HK-2 (cell line): ENCODE results near the gene NCKAP5.

Experiments
- DNase-seq: peaks from one replicate; pipeline ENCODE4 v3.0.0-alpha.2; 2018; ENCODE audit not compliant: unreplicated experiment

The NCKAP5 gene

DNA sequence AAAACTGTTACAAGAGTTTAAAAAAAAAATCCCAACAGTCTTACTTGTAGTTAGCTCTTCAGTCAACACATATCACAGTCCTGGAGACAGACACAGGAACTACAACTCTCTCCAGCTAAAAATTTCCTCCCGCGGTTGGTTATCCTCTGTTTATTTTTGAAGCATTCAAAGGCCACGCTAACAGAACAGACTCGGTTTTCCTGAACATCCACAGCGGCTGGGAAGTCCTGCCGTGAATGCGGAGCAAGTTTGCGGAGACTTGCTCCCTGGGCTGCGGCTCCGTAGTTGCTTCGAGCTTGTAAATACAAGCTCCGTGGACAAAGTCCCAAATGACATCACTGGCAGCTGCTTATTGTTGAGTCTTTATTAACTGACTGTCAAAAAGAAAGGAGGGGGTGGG lies at the start of gene NCKAP5:
Gene NCKAP5, minus strand, starts transcription at position 292 of the 400 bp plus-strand sequence. CDS start 50,937 bp downstream, outside the sequence.
- DNase-seq, result no peak

DNA sequence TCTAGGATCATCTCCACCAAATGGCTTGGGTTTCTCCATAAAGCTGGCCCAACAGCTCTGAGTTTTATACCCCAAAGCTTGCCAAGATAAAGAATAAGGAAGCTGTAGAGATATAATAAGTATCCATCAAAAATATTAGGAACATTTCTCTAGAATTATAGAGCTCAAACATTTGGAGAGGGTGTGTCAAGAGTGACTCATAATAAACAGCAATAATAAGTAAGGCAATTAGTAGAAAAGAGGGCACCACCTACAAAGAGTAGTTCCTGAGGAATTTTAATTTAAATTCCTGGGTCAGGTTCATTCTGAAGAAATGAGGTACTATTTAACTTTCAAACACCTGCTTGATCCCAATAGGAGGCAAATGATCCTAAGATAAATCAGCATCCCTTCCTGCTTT lies 41.4 kb upstream of the NCKAP5 start:
- no peak for DNase-seq

DNA sequence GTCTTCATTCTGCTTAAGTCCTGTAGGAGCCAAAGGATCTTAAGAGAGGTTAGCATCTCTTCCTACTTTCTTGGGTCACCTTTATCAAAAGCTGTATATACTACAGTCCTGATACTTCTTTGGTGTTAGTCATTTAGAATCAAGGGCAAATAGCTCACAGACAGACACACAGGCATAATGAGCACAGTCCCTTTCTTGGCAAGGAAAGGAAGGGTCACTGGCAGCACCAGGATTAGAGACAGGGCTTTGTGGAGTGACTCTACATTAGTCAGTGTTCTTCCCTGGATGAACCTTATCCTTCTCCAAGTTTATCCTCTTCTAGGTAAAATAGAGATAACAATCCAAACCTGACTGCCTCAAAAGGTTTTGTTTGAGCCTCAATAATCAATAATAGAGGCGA lies 40.0 kb upstream of the NCKAP5 start:
- no peak for DNase-seq

DNA sequence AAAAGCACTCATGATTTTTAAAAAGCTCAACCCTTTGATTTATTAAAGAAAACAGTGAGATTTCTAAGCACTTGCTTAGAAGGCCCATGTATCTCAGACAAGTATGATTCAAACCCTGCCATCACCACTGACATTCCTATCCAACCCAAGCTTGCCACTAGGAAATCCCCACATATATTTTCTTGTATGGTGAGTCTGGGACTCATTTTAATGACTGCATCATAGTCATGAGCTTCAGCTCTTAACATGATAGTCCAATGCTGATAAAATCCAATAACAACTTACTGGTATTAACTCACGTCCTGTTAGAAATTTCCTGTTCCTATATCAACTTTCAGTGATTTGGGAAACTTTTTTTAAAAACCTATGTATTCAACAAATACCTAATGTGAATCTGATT lies 39.4 kb upstream of the NCKAP5 start:
- DNase-seq, result no peak

DNA sequence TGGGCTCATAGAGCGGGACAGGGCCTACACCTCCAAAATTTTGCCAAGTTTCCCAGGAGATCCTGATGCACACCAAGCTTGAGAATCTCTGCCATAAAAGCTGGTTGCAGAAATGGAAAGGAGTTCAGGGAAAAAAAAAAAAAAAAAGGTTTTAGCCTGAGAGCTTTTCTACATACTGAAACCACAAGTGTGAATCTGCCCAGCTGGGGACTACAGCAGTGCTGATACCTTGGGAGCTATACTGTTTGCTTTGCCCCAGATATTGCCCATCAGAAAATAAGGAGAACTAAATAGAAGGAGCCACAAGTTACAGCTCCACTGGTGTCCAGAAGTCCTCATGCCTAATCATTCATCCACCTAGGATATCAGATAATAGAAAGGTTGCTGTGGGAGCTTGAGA lies 38.4 kb upstream of the NCKAP5 start:
- no peak for DNase-seq

DNA sequence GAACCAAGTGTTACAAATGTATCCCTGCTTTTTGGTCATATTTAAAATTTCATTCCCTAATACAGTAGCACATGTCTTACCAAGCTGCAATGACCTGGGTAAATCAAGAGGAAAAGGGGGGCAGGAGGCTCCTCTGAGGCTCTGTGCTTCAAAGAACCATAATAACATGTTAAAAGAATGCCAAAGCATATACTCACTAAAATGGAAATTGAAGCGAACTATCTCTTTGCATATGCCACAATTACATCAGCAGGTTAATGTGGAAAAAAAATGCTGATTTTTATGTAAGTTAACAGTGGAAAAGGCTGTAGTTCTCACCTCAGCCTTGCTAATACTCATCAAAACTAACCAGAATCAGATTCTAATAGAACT lies 37.5 kb upstream of the NCKAP5 start:
- DNase-seq, result no peak

DNA sequence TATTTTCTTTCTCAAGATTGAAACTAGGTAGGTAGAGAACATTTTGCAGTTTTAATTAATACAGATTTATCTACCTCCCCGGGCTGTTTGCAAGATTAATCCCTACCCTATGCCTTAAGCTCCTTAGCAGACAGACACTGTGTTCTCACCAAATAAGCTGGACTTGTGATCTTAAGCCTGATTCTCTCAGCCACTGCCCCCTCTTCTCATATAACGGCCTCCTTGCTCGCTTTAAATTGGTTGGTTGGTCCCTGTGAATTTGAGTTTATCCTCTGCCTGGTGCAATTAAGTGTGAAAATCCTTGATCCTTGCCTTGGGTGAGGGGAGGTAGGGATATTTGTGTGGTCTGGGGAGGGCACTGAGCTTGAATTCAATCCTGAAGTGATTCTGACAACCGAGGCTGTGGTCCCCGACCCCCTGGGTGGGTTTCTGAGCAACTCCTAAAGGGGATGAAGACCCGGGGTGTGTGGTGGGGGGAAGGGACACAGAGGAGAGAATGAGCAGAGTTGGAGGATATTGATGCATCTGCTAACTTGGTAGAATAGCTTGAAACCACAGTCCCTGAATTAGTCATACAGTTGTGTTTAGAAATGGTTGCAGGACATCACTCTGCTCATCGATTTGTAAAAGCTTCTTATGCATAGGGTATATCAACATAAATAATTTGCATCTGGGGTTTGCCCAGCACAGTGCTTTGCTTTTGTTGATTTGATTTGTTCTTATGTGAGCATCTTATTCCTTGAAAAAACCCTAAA lies 36.9 kb upstream of the NCKAP5 start:
- DNase-seq, result no peak

DNA sequence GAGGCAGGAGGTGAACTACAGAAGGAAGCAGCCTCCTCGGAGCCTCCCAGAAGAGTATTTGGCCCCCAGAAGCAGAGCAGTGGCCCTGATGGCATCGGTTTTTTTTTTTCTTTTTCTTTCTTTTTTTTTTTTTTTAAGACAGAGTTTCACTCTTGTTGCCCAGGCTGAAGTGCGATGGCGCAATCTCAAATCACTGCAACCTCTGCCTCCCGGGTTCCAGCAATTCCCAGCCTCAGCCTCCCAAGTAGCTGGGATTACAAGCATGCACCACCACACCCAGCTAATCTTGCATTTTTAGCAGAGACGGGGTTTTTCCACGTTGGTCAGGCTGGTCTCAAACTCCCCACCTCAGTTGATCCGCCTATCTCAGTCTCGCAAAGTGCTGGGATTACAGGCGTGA lies 34.8 kb upstream of the NCKAP5 start:
- DNase-seq, result no peak

DNA sequence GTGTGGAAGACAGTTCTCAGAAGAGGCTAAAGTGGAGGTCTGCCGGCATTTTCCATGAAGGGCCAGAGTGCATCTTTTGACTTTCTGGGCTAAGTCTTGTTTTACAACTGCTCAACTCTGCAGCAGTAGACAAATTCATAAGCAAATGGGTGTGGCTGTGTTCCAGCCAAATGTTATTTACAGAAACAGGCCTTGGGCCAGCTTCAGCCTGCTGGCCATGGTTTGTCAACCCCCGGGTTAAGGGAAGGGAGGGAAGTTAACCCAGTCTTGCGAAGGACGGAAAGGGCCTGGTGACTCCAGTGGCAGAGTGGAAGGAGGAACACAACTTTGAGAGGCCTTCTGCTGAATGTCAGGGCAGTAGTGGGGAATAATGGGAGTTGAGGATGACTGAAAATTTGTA lies 34.3 kb upstream of the NCKAP5 start:
- DNase-seq, result no peak

DNA sequence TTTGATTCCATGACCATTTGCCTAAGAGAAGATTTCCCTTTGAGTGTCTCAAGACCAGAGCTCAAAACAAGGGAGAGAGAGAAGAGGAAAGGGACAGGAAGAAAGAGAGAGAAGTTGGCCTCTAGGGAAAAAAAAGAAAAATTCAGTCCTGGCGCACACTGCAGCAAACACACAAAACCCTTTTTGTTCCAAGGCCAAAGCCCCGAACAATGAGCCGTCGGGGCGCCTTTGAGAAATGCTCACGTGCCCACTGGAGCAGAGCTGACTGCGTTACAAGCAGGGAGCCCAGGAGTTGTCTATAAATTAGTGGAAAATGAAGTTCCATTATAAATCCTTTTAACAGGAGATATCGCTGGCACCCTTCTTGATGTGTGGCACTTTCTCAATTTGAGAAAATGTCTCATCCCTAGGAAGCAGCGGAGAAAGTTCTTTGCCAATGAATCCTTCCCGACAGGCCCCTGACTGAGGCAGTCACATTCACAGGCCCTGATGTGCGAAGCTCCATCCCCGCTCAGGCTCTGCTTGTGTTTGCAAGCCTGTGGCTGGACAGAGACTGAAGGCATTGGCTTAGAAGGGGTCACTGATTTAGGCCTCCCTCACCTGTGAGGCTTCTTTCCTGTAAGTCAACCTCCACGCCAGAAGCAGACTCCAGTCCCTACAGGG lies 32.1 kb upstream of the NCKAP5 start:
- DNase-seq, result no peak

DNA sequence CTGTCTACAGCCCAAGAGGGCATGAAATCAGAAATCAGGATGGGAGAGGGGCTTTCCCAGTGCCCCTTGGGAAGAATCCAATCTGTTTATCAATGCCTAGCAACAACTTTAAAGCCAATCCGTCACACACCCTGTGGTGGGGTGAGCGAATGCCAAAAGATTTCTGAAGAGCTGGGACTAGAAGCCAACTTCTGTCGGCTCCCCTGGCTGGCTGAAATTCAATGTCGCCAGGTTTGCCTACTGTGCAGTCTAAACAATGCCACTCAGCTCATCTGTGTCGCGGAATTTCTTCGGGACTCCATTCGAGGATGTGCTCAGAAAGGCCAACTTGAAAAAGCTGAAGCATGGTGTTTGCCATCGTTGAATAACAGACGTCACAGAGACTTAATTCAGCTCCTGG lies 31.5 kb upstream of the NCKAP5 start:
- DNase-seq, result no peak

DNA sequence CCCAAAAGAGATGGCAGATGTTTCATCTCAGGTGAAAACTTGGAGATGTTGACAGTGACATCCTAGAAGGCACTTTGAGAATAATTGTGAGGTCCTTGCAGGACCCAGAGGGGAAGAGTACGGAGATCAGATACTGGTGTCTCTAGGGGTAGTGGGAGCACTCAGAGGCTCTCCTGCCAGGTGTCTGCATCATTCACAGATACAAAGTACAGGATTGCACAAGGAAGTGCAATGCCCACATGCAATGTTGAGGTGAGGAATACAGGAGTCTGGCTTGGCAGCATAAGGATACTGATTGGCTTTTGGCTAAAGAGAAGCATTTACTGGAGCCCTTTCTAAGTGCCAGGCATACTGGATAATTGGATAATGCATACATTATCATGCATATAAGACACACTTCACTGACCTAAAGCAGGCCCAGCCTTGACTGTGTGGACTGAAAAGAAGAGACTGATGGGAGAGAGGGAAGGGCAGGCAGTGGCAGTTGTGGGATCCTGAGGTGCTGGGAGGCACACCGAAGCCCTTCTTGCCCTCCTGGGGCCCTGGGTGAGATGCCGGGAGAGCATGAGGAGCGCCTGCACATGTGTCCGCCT lies 31.0 kb upstream of the NCKAP5 start:
- DNase-seq, result no peak

DNA sequence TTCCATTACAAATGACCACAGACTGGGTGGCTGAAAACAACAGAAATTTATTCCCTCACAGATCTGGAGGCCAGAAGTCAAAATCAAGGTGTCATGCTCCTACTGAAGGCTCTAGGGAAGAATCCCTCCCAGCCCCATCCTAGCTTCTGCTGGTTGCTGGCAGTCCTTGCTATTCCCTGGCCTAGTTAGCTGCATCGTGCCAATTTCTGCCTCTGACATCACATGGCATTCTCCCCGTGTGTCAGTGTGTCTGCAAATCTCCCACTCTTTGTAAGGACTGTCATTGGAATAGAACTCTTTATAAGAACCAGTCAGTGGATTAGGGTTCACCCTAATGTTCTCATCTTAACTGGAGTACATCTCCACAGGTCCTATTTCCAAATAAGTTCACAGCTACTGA lies 30.5 kb upstream of the NCKAP5 start:
- DNase-seq, result no peak

DNA sequence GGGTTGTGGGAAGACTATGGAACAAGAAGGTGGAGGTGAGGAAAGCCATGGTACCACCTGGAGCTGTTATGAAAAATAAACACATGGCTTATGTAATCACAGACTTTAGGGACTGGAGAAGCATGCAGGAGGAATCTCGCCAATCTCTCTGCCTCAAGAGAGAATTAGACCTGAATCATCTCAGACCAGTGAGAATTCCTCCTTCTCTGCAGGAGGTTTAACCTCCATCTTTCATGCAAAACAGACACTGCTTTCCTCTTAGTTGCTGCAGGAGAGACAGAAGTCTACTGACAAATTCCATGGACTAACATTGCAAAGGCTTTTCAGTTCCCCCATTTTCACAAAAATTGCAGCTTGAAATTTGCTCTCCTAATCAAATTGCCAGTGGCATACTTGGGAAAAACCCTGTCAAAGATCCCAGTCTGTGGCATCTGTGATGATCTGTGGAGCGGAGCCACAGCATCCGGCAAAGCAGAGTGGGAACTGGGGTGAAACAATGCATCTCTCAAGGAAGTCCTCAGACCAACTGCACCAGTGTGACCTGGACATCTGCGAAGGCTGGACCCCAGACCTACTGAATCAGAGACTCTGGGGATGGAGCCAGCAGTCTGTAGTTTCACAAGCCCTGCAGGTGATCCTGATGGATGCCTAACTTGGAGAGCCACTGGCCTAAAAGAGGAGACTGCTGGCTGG lies 28.6 kb upstream of the NCKAP5 start:
- no peak for DNase-seq

DNA sequence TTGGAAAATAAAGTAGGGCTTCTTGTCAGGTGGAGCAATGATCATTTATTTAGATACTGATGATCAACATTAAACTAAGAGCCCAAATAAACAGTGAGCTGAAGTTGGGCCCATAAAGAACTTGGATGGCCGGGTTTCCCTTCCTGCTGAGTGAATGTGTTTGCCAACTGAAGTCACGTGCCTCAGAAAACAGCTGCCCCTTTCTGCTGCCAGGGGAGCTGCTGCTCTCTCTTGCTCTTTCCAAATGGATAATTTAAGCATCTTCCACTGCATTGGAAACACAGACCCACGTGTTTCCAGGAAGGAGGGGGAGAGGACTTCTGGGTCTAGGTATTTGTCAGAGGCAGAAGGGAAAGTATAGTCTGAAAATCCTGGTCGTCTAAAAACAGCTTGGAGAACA lies 22.9 kb upstream of the NCKAP5 start:
- DNase-seq, result no peak

DNA sequence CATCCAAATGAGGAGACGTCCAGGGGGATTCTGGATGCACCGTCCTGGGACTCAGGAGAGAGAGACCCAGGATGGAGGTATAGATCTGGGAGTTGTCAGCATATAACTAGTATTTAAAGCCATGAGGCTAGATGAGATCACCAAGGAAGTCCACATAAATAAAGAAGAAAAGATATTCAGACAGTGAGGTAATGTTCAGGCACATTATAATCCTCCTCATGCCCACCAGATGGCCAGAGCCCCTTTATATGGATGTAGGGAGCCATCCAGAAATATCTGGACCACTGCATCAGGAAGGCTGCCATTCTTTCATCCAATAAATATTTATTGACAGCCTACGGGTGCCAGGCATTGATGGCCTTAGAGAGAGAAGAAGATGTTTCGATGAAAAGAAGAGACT lies 21.2 kb upstream of the NCKAP5 start:
- DNase-seq, result no peak

DNA sequence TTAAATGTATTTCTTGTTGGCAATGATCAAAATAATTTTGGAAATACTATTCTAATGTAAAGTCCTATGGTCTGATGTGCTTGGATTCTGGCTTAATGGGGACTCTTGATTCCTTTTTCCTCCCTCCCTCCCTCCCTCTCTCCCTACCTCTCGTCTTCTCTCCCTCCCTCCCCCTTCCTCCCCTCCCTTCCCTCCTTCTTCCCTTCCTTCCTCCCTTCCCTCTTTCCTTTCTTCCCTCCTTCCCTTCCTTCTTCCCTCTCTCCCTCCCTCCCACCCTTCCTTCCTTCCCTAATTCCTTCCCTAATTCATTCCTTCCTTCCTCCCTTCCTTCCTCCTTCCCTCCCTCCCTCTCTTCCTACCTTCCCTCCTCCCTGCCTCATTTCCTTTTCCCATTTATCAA lies 19.9 kb upstream of the NCKAP5 start:
- DNase-seq, result no peak

DNA sequence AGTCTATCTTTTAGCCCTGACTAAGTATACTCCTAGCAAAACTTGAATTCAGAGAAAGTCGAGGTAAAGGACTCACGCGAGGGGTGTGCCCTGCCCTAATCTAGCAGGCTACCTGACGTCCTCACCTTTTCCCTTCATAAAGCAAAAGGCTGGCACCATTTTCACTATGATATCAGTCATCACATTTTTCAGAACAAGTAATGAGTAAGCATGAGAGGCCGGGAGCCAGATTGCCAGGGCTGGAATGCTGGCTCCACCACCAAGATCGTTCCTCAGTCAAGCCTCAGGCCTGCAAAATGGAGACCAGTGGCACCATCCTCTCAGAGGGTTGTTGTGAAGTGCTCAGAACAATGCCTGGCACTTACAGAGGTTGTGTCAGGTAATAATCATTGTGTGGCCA lies 18.7 kb upstream of the NCKAP5 start:
- no peak for DNase-seq

DNA sequence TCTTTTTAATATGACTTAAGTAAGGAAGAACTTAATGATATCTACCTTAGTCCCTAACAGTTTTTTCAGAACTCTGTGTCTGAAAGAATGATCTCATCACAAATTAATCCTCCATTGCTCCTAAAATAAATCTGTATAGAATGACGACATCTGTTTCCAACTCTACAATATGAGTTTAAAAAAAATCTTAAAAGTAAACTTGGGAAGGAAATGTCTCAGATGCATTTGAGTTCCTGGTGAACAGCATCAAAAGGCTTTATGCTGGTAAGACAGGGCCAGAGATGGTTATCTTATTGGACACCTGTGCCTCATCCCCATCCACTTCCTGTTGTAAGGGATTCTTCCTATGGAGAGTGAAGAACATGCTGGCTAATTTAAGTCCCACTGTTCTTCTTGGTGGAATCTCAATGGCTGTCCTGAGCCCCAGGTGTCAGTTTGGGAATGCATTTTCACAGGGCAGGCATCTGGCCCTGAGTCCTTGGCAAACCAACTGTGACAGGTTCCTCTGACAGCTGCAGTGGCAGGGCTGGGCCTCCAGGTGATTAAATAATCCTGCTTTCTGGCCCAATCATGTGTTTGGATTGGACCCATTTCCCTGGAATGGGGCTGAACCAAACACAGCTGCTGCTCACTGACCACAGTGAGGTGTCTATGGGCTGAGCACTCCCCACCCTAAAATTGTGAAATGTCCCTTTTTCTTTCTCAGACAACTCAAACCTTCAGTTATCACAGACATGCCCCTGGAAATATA lies 12.9 kb upstream of the NCKAP5 start:
- DNase-seq, result no peak

DNA sequence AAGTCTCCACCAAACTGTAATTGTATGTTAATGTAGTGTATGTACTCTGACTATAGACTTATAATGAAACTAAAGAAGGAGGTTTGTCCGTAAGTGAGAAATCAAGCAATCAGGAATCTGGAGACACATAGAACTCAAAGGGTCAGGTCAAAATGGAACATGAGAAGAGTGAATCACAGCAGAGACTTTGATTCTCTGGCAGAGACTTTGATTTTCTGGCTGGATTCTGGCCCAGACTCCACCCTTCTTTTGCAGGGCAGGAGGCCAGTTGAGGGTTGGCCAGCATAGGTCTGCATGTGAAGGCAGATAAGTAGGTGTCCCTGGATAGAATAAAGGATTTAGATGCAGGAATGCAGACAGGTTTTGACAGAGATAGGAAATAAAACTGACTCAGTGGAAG lies 11.0 kb upstream of the NCKAP5 start:
- no peak for DNase-seq

DNA sequence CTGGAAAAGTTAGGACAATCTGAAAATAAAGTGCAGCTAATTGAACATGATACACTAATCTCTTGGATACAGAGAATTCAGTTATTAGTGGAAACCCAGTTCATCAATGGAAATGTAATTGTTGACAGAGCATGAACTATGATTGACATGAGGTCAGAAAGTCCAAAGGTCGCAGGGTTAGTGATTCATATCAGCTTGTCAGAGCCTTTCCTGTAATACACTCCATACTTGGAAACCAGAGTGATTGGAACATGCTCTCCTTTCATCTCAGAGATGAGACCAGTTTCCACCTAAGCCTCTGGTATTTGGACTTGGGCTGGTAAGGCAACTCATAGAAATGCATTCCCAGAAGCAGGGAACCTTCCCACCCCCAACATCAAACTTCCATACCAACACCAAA lies 8.5 kb upstream of the NCKAP5 start:
- no peak for DNase-seq

DNA sequence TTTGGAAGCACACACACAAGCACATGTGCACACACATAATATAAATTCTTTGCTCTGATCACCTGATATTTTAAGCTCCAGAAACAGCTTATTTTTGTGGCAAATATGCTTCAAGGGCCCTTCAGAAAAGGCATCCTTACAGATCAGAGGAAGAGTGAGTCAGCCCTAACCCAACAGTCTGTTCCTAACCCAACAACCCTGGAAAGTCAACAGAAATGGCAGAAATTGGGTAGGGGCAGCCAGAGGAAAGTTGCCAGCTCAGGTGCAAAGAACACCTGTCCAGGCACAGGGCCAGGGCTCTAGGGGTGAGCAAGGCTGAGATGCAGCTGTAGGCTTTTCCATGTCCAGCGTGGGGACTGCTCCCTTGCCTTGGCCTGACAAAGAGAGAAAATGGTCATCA lies 6.4 kb upstream of the NCKAP5 start:
- DNase-seq, result no peak
